Vagina (tissue), 2 donors: ENCODE results near the gene PTPN3. TPM values are rescaled to one million over a fixed set of nuclear protein-coding genes. Genes with fewer than 3 reads are reported as not detected.
A peak's percentile ranks its signal among the peaks of the same experiment; 100 is the strongest.

Experiments
- DNase-seq, 2 donors: peaks; one replicate each; pipeline ENCODE4 v3.0.0-alpha.2; 2017; ENCODE audit errors: extremely low spot score in 2 of 2
- H3K27ac ChIP-seq: fragments of 200-600 bp; sonication (generic); one replicate; pipeline ENCODE4 v1.5.1; 2019
- H3K27me3 ChIP-seq: fragments of 200-600 bp; sonication (generic); one replicate; pipeline ENCODE4 v1.5.1; 2019
- H3K36me3 ChIP-seq, 2 donors: fragments of 200-600 bp; sonication (generic); one replicate each; pipeline ENCODE4 v1.5.1; 2017 to 2019
- H3K4me1 ChIP-seq: fragments of 200-600 bp; sonication (generic); one replicate; pipeline ENCODE4 v1.5.1; 2019
- H3K4me3 ChIP-seq, 2 donors: fragments of 200-600 bp; sonication (generic); 1 replicate in 1 of 2; 2 replicates in 1 of 2; pipeline ENCODE4 v1.5.1; 2016 to 2019
- H3K9me3 ChIP-seq: fragments of 200-600 bp; sonication (generic); one replicate; pipeline ENCODE4 v1.5.1; 2019
- POLR2A ChIP-seq, 2 donors: fragments of 450-650 bp; IDR thresholded peaks; one replicate each; pipeline ENCODE4 v1.6.1; 2017; ENCODE audit warnings: antibody characterized with exemption in 2 of 2, mild to moderate bottlenecking in 2 of 2, moderate library complexity in 2 of 2
- POLR2AphosphoS5 ChIP-seq, 2 donors: sonication (generic); formaldehyde crosslinking; IDR thresholded peaks; one replicate each; pipeline ENCODE4 v1.9.0; 2017; ENCODE audit warnings: antibody characterized with exemption in 2 of 2, mild to moderate bottlenecking in 2 of 2, low read depth in 1 of 2; ENCODE audit not compliant: insufficient read depth in 1 of 2
- intact Hi-C: fragments of 100-400 bp; cut with DNase I; formaldehyde crosslinking; loops from one replicate; pipeline ENCODE4 v1.15.1; 2023
- total RNA-seq: library from RNA; depleted of rRNA; stranded (reverse); fragments of >200 nt; gene quantifications from one replicate; pipeline ENCODE4 v1.2.3, GENCODE V29; 2016
- TF ChIP-seq, protein P1 (sequence below), 3 experiments: fragments of 450-650 bp in 2 of 3; fragments of 200-600 bp in 1 of 3; sonication (generic) in 1 of 3; IDR thresholded peaks; one replicate each; pipeline ENCODE4 v1.5.1; 2017 to 2019; ENCODE audit warnings: antibody characterized with exemption in 3 of 3, mild to moderate bottlenecking in 2 of 3, moderate library complexity in 2 of 3

Gene PTPN3
- total RNA-seq, 1 donor from 2014 or later: 15.5 TPM

DNA sequence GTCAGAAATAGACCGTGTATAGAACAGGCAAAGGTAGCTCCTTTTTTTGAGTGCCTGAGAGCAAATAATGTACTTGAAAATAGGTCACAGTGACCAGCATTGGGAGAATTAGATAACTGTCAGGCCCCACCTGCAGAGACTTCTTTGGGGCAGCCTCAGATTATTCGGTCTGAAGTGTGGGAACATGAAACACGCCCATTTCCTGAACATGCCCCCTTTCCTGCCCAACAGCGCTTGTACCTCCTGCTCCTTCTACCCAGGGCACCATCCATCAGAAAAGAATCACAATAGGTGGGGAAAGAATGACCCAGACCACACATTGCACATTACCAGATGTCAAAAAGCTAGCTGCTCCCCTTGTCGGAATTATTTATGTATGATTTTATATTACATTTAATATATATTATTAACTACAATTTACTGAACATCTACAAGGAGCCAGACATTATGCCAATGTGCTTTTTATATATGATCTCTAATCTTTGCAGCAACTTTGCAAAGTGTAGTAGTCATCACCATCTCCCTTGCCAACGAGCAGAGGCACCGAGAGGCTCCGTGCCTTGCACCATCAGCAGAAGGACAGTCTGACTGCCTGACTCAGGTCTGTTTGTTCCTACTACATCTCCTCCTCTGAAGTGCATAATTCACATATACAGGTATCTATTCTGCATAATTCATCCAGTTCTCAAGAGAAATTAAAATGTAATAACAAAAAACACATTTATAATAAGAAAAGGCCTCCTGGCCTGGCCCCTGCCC, 39.5 kb downstream of the PTPN3 start:
- intact Hi-C loops: no loop called here
- H3K27ac ChIP-seq: no peak overlapping the region
- TF ChIP-seq, protein P1, sequence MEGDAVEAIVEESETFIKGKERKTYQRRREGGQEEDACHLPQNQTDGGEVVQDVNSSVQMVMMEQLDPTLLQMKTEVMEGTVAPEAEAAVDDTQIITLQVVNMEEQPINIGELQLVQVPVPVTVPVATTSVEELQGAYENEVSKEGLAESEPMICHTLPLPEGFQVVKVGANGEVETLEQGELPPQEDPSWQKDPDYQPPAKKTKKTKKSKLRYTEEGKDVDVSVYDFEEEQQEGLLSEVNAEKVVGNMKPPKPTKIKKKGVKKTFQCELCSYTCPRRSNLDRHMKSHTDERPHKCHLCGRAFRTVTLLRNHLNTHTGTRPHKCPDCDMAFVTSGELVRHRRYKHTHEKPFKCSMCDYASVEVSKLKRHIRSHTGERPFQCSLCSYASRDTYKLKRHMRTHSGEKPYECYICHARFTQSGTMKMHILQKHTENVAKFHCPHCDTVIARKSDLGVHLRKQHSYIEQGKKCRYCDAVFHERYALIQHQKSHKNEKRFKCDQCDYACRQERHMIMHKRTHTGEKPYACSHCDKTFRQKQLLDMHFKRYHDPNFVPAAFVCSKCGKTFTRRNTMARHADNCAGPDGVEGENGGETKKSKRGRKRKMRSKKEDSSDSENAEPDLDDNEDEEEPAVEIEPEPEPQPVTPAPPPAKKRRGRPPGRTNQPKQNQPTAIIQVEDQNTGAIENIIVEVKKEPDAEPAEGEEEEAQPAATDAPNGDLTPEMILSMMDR (IDR thresholded peaks at IDR 0.05): no peak
- no peak for TF ChIP-seq POLR2A (IDR thresholded peaks at IDR 0.05)
- TF ChIP-seq POLR2AphosphoS5 (IDR thresholded peaks at IDR 0.05; ENCODE audit: insufficient read depth in 1 of 2, low read depth in 1 of 2): no peak
- DNase-seq: no peak
- H3K36me3 ChIP-seq: no peaks in the 10 kb centered on the region
- H3K9me3 ChIP-seq: no peaks in the 10 kb centered on the region
- no peaks in the 10 kb centered on the region for H3K27me3 ChIP-seq
- no peaks in the 10 kb centered on the region for H3K4me1 ChIP-seq
- no peak overlapping the region for H3K4me3 ChIP-seq

- TF ChIP-seq POLR2A (IDR thresholded peaks at IDR 0.05): no peak
- TF ChIP-seq, protein P1 (IDR thresholded peaks at IDR 0.05): no peak
- TF ChIP-seq POLR2AphosphoS5 (IDR thresholded peaks at IDR 0.05; ENCODE audit: insufficient read depth in 1 of 2, low read depth in 1 of 2): peak in 1 of 2 donors; percentile 27
- no peak for DNase-seq
- Histone ChIP-seq H3K27me3 (no peaks in the 10 kb centered on the region), H3K9me3 (no peaks in the 10 kb centered on the region), H3K4me3 (no peak overlapping the region), H3K27ac (no peak overlapping the region), H3K4me1 (no peaks in the 10 kb centered on the region), H3K36me3 (no peaks in the 10 kb centered on the region)
- intact Hi-C loops: no loop called here
Measured at GRCh38 chr9:109456811-109457210, 41.3 kb downstream of the PTPN3 start.

GRCh38 chr9:109455861-109456260, 42.2 kb downstream of the PTPN3 start:
- no peak for DNase-seq
- no peaks in the 10 kb centered on the region for H3K27me3 ChIP-seq

GRCh38 chr9:109455391-109455790, 42.7 kb downstream of the PTPN3 start:
- DNase-seq: no peak
- no peaks in the 10 kb centered on the region for H3K36me3 ChIP-seq
- H3K9me3 ChIP-seq: no peaks in the 10 kb centered on the region
- intact Hi-C loops: no loop called here
- TF ChIP-seq, protein P1 (IDR thresholded peaks at IDR 0.05): no peak
- no peak for TF ChIP-seq POLR2A (IDR thresholded peaks at IDR 0.05)
- TF ChIP-seq POLR2AphosphoS5 (IDR thresholded peaks at IDR 0.05; ENCODE audit: insufficient read depth in 1 of 2, low read depth in 1 of 2): no peak
- H3K27me3 ChIP-seq: no peaks in the 10 kb centered on the region
- H3K4me1 ChIP-seq: no peaks in the 10 kb centered on the region
- H3K4me3 ChIP-seq: no peak overlapping the region
- no peak overlapping the region for H3K27ac ChIP-seq

More at GRCh38 chr9:109455861-109456260, 42.2 kb downstream of the PTPN3 start:
- Histone ChIP-seq H3K9me3 (no peaks in the 10 kb centered on the region), H3K27ac (no peak overlapping the region), H3K4me3 (no peak overlapping the region), H3K4me1 (no peaks in the 10 kb centered on the region), H3K36me3 (no peaks in the 10 kb centered on the region)
- TF ChIP-seq, protein P1 (IDR thresholded peaks at IDR 0.05): no peak
- TF ChIP-seq POLR2AphosphoS5 (IDR thresholded peaks at IDR 0.05; ENCODE audit: insufficient read depth in 1 of 2, low read depth in 1 of 2) (no peak), POLR2A (IDR thresholded peaks at IDR 0.05) (no peak)
- intact Hi-C loops: no loop called here

GRCh38 chr9:109454601-109455155, 43.4 kb downstream of the PTPN3 start:
- intact Hi-C loops: no loop called here

More at GRCh38 chr9:109454601-109455155, 43.4 kb downstream of the PTPN3 start:
- TF ChIP-seq, protein P1 (IDR thresholded peaks at IDR 0.05): no peak
- TF ChIP-seq POLR2A (IDR thresholded peaks at IDR 0.05): no peak
- no peak for TF ChIP-seq POLR2AphosphoS5 (IDR thresholded peaks at IDR 0.05; ENCODE audit: insufficient read depth in 1 of 2, low read depth in 1 of 2)
- Histone ChIP-seq H3K4me3 (no peak overlapping the region), H3K27me3 (no peaks in the 10 kb centered on the region), H3K36me3 (no peaks in the 10 kb centered on the region), H3K27ac (no peak overlapping the region), H3K9me3 (no peaks in the 10 kb centered on the region), H3K4me1 (no peaks in the 10 kb centered on the region)
- no peak for DNase-seq
